Measurements from ENCODE around the gene TAF11L6.
"Not testable (repeated sequence)": the region's sequence is repeated elsewhere in the genome, so short reads cannot be mapped to it uniquely, and the experiment has no call there.

TAF11L6 gene

DNA sequence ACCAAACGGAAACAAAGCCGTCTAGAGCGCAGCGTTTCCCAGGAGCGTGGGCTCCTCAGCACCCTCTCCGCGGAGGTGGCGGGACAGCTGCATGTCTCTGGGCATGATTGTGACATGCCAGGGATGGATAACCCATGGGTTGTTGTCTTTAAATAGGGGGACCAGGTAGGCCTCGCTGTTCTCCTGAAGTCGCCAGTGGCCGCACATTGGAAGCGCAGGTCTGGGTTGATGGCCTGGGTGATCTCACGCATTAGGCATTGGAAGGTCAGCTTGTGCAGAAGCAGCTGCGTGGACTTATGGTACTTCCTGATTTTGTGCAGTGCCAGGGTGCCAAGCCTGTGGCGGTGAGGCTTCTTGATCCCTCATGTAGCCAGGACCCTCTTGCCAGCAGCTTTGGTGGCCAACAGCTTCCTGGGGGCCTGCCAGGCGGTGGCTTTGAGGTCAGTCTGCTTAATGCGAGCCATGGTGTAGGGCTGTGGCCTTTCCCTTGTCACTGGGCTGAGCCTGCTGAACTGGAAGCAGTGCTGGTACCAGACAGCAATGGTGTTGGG is 16.6 kb upstream of the TAF11L6 start:
- H3K27ac ChIP-seq: no peak overlapping the region
- H3K9ac ChIP-seq (ENCODE audit: insufficient read length): no peak overlapping the region
- no peak overlapping the region for H3K4me3 ChIP-seq
- H3K36me3 ChIP-seq (ENCODE audit: insufficient read depth, low read length): no peaks in the 10 kb centered on the region
- no peak for TF ChIP-seq FOXP2 (optimal IDR thresholded peaks at IDR 0.05; ENCODE audit: control extremely low read depth, extremely low read length, insufficient read depth)
- no peak for TF ChIP-seq POLR2AphosphoS5 (IDR thresholded peaks at IDR 0.05; ENCODE audit: borderline replicate concordance, low read depth, low read length)
- TF ChIP-seq EZH2 (IDR thresholded peaks at IDR 0.05): no peak
- H3K9me3 ChIP-seq (ENCODE audit: low read depth, low read length): no peaks in the 10 kb centered on the region
- no peak for DNase-seq (ENCODE audit: low read depth, low spot score)

- H3K27ac ChIP-seq; H3K9me3 ChIP-seq (ENCODE audit: low read depth, low read length); DNase-seq (ENCODE audit: low read depth, low spot score); H3K4me3 ChIP-seq; H3K36me3 ChIP-seq (ENCODE audit: insufficient read depth, low read length); H3K9ac ChIP-seq (ENCODE audit: insufficient read length): not testable (repeated sequence)
These were observed 10.9 kb upstream of the TAF11L6 start for GRCh38 chr5:17517526-17517925.

- not testable (repeated sequence) for H3K27ac ChIP-seq; H3K4me3 ChIP-seq; H3K9ac ChIP-seq (ENCODE audit: insufficient read length); DNase-seq (ENCODE audit: low read depth, low spot score); H3K36me3 ChIP-seq (ENCODE audit: insufficient read depth, low read length); H3K9me3 ChIP-seq (ENCODE audit: low read depth, low read length)
These were observed 10.4 kb upstream of the TAF11L6 start, which contains the start of gene TAF11L3 for GRCh38 chr5:17518067-17518466. Gene TAF11L3 (plus strand): TSS chr5:17518367.

DNA sequence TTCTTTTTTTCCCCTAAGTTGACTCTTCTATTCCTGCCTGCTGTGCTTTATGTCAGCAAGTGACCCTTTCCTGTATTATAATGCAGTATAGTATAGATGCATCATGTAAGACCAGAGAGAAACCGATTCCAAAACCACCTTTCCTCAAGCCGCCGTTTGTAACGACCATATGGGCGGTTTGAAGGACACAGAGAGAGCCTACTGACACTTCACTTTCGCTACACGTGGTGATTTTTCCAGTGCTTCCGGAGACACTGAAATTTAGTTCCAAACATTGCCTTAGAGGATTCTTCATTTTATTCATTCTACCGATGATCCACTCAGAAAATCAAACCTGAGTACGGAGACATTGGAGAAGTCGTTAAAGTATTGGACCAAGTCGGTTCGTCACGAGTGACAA is 9.0 kb upstream of the TAF11L6 start:
- not testable (repeated sequence) for DNase-seq (ENCODE audit: low read depth, low spot score); H3K27ac ChIP-seq; H3K9me3 ChIP-seq (ENCODE audit: low read depth, low read length); H3K9ac ChIP-seq (ENCODE audit: insufficient read length); H3K4me3 ChIP-seq; H3K36me3 ChIP-seq (ENCODE audit: insufficient read depth, low read length)

DNA sequence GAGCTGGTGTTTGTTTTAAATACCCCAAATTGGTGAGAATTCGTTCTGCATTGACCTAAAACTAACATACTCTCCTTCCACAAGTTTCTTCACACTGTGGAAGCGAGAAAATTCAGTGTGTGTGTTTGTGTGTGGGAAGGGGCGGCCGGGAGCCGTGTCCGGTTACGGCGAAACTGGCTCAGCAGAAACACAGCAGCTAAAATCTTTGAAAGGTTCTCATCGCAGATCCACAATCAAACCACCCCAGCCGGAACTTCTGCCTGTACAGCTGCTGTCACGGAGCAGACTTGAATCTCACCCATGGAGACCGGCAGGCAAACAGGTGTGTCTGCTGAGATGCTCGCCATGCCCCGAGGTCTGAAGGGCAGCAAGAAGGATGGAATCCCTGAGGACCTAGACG is 7.0 kb upstream of the TAF11L6 start, which contains the start of gene TAF11L4:
TSS of gene TAF11L4 (plus strand) at position 301 of the 400 bp plus-strand sequence.
- not testable (repeated sequence) for H3K9me3 ChIP-seq (ENCODE audit: low read depth, low read length); H3K36me3 ChIP-seq (ENCODE audit: insufficient read depth, low read length); H3K4me3 ChIP-seq; H3K9ac ChIP-seq (ENCODE audit: insufficient read length); DNase-seq (ENCODE audit: low read depth, low spot score); H3K27ac ChIP-seq

- H3K4me3 ChIP-seq; H3K27ac ChIP-seq; DNase-seq (ENCODE audit: low read depth, low spot score); H3K36me3 ChIP-seq (ENCODE audit: insufficient read depth, low read length); H3K9ac ChIP-seq (ENCODE audit: insufficient read length); H3K9me3 ChIP-seq (ENCODE audit: low read depth, low read length): not testable (repeated sequence)
These were observed 3.5 kb upstream of the TAF11L6 start, which contains the start of gene TAF11L5 for GRCh38 chr5:17524935-17525334. Gene TAF11L5 (plus strand): TSS chr5:17525235.

- not testable (repeated sequence) for H3K36me3 ChIP-seq (ENCODE audit: insufficient read depth, low read length); H3K9ac ChIP-seq (ENCODE audit: insufficient read length); H3K27ac ChIP-seq; H3K9me3 ChIP-seq (ENCODE audit: low read depth, low read length); DNase-seq (ENCODE audit: low read depth, low spot score); H3K4me3 ChIP-seq
These were observed 2.0 kb upstream of the TAF11L6 start for GRCh38 chr5:17526504-17526903.

Data from SK-N-MC (cell line).